ENCODE measurements around the gene KRT26.
"Not testable (repeated sequence)": the region's sequence is repeated elsewhere in the genome, so short reads cannot be mapped to it uniquely, and the experiment has no call there.

KRT26 gene

DNA sequence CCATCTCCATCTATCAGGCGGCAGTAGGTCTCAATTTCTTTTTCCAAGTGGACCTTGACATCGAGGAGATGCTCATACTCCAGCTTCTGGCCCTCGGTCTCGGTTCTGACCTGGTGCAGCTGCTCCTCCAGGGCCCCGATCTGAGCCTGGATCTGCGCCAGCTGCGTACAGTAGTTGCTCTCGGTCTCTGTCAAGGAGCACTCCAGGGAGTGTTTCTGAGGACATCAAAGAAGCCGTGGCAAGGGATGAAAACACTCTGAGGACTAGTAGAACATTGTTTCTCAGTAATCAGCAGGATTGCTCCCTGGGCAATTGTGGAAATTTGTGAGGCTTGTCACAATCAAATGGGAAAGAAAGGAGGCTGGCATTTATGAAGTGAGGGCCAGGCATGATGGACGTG is 21.8 kb upstream of the KRT26 start:
- no peak for DNase-seq

DNA sequence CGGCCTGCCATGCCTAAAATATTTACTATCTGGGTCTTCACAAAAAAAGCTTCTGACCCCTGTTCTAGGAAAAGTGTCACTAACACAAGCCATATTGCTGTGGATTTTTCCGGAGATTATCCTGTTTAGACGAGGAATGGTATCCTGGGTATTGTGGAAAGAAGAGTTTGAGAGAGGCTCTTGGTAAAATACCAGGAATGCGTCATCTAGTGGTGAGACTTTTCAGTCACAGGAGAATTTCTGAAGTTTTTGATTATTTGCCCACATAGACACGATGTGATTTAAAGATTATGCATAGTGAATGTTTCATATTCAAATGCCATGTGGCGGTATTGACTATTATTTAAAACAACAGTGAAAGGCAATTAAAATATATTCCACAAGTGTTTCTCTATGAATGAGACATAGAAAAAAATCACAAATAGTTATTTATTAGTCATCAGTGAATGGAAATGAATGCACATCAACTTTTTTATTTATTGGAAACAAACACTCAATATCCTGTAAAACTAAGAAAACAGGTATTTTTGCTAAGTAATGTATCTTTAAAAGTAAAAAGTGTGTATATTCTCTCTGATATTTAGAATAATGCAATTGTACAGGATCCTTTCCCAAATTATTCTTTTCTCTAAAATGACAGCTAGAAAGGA is 19.9 kb upstream of the KRT26 start:
- DNase-seq, result no peak

DNA sequence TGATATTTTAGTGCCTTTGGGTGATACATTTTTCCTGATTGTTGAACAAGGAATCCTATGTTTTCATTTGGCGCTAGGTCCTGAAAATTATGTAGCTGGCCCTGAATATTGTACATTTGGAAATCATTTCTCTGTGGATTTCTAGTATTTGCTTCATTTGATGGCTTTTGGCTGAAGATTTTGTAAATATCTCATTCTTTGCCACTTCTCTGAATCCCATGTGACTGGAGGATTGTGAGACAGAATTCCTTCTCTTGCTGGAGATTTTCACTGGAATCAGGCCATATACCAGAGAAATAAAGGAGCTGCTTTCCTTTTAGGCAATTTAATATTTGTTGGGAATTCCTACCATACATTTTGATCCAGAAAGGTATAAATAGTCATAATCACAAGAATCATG is 19.1 kb upstream of the KRT26 start:
- no peak for DNase-seq

DNA sequence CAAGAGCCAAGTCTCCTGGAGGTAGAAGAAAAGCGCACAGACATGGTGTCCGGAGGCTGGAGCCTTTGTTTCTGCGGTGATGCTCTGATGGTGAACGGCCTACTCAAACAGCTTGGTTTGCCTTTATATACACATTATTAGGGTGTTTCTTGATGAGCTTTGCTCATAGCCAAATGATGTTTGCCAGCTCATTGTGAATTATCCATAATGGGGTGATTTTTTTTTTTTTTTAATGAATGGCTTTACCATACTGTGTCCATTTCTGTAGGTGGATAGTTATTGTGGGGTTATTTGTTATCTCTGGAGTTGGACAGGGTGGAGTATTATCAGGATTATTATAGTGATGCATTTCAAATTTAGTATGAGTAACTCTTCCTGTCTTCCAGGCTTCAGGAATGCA is 10.4 kb upstream of the KRT26 start, which contains the start of gene KRT27:
Gene KRT27, minus strand, starts transcription at position 101 of the 400 bp plus-strand sequence. Its CDS starts 57 bp downstream, at position 44.
- no peak for DNase-seq

DNA sequence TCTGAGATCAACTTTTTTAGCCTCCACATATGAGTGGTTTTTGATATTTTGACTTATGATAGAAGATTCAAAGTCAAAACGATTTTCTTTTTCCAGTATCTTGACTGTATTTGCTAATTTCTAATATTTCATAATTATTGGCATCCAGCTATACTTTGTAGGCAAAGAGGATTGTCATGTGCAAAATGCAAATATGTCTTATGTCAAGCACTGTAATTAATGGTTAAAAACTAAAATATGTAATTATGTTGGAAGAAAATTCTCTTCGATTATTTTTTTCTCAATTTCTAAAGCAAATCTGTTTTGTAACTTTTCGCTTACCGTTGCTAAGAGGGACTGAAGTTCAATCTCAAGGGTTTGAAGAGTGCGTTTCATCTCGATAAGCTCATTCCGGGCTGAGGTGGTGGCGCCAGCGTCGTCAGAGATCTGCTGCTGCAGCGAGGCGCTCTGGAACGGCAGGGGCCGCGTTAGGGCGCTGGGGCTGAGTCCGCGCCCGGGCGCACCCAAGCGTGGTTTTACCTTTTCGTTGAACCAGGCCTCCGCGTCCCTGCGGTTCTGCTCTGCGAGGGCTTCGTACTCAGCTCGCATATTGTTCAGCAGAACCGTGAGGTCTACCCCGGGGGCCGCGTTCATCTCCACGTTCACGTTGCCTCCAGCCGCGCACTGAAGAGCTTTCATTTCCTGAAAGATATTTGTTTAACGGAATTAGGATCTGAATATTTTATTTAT is 7.3 kb upstream of the KRT26 start:
- peak in 3 of 6 experiments; percentile 5 to 21 (median 14) for DNase-seq

DNA sequence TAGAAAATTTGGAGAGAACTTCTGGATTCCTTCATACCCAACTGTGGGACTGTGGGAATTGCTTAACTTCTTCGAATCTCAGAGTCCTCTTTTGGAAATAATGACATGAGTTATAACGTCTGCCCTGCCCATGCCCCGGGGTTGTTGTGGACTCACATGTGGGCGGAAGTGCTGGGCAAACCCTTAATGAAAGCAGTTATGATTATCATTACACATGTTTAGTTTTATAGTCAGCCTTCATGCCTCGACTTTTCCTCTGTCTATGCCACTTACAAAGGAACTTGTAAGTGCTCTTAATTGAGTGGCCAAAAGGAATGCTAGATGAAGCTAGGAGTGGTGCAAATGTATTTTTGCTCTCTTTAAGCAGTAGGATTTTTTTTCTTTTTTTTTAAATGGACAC is 6.5 kb upstream of the KRT26 start:
- no peak for DNase-seq

DNA sequence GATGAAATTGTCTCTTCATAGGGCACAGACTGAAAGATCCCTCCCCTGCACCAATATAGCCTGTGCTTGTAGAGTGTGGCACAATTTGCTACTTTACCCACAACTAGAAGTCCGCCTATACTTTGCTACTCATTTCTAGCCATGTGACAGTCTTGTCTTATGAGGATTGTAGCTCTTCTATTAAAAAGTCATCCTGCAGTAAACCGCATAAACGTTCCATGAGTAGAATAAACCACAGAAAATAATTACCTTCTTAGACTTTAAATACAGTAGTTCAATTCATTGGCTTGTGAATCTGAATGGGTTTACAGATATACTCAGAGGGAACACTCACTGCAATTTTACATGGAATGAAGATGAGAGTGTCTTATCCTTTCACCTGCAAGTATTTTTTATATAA is 6.0 kb upstream of the KRT26 start:
- DNase-seq, result no peak

DNA sequence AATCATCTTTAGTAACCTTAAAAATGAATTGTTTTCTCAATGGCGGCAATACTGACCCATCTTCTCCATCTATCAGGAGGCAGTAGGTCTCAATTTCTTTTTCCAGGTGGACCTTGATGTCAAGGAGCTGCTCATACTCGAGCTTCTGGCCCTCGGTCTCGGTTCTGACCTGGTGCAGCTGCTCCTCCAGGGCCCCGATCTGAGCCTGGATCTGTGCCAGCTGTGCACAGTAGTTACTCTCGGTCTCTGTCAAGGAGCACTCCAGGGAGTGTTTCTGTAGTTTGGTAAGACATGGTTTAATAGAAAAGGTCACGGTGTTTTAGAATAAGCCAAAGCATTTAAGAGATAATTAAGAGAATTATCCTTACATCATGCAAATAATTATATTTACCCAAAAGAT is 5.5 kb upstream of the KRT26 start:
- DNase-seq, result no peak

DNA sequence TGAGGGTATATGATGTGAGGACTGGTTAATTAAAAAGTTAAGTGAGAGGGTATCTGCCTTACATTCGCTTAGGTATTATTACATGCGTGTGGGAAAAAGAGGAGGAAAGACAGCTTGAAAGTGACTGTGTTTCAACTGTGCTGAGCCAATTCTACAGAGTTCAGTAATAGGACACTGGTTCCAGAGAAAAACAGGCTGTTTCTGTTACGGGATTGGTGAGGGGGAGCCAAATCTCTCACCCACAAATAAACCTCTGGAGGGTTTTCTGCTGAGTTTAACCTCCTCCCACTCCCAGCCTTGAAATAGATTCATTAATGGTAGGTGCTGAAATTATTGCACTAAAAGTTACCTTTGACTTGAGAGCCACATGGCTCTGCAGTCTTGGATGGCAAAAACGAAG is 3.9 kb upstream of the KRT26 start:
- no peak for DNase-seq

DNA sequence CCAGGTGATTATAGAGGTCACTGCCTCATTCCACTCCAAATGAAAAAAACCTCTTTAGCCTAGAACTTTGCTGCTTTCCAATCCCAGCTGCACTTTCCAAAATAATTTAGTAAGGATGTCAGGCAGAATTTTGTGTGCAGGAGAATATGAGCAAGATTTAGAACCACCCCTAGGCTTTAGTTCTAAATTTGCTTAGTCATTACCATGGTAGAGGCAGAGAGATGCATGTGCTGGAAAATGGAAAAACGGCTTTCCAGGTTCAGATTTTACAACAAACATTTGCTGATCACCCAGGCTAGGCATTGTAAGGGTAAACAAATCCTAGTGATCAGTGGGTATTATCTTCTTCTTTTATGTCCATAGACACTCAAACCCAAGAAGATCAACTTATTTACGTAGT is 6.3 kb downstream of the KRT26 start:
- no peak for DNase-seq

DNA sequence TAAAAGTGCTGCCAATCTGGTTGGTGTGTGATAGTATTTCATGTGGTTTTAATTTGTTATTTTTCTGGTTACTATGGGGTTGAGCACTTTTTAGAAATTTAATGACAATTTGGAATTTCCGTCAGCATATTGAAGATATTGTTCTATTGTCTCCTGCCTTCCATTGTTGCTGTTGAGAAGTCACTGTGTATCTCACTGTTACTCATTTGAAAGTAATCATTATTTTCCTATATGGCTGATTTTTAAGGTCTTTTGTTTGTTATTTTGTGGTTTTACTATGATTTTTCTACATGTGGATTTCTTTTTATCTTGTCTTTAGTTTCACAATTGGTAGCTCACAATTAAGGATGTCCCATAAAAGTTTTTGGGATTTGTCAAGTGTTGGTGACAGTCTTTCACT is 8.2 kb downstream of the KRT26 start:
- DNase-seq, result no peak

DNA sequence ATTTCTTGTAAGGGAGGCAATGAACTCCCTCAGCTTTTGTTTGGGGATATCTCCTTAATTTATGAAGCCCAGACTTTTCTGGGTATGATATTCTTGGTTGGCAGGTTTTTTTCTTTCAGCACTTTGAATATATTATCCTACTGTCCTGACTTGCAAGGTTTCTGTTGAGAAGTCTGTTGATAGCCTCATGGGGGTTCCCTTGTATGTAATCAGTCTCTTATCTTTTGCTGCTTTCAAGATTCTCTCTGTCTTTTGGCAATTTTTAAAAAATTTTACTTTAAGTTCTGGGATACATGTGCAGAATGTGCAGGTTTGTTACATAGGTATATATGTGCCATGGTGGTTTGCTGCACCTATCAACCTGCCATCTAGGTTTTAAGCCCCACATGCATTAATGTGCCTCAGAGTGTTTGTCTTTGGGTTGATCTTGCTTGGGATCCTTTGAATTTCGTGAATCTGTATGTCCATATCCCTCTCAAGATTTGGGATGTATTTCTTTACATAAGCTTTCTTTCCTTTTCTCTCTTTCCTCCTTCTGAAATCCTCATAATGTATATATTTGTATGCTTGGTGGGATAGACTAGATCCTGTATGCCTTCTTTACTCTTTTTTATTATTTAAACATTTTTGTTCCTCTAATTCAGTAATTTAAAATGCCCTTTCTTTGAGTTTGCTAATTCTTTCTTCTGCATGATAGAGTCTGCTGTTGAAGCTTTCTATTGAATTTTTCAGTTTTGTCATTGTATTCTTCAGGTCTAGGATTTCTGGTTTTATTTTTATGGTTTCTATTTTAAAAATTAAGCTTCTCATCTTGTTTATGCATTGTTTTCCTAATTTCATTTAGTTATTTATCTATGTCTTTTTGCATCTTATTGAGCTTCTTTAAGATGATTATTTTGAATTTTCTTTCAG is 11.6 kb downstream of the KRT26 start:
- no peak for DNase-seq

DNA sequence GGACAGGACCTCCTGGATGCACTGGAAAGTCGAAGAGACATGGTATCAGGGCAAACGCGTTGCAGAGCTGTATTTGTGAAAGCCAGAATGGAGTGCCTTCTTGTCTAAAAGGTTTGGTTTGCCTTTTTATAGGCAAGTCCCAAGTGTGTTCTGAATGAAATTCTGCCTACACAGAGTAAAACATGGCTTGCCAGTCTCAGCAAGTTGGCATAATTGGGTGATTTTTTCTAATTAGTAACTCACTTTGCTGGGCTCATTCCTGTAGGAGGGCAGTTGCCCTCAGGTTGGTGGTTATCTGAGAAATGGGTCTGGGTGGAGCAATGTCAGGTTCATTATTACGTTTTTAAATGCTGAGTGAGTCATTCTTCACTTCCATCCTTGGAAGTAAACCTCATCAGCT is 16.8 kb downstream of the KRT26 start, which contains the start of gene KRT25:
Gene KRT25, minus strand, starts transcription at position 101 of the 400 bp plus-strand sequence. Its CDS starts 60 bp downstream, at position 41.
- DNase-seq, result no peak

DNA sequence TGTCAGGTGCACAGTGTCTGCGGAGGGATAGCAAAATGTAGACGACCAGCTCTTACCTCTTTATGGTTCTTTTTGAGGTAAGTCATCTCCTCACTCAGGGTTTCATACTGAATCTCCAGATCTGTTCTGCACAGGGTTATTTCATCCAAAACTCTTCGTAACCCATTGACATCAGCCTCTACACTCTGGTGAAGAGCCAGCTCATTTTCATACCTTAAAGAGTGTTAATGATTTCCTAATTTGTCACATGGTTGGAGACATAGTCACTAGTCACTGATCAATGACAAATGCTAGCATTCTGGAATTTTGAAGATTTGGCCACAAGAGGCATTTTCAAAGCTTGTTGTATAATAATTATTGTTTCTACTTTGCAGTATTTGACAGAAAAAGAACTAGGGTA is 18.2 kb downstream of the KRT26 start:
- DNase-seq, result no peak

DNA sequence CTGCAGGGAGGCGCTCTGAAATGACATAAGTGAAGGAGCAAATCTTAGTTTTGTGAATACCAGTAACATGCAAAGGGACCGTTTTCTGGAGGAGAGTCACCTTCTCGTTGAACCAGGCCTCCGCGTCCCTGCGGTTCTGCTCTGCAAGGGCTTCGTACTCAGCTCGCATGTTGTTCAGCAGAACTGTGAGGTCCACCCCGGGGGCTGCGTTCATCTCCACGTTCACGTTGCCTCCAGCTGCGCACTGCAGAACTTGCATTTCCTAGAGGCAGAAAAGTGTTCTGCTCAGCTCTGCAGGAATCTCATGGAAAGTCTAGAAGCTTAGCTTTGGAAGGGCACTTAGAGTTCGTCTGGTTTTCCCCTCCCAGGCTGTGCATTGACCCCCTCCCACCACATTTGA is 20.9 kb downstream of the KRT26 start:
- no peak for DNase-seq

DNA sequence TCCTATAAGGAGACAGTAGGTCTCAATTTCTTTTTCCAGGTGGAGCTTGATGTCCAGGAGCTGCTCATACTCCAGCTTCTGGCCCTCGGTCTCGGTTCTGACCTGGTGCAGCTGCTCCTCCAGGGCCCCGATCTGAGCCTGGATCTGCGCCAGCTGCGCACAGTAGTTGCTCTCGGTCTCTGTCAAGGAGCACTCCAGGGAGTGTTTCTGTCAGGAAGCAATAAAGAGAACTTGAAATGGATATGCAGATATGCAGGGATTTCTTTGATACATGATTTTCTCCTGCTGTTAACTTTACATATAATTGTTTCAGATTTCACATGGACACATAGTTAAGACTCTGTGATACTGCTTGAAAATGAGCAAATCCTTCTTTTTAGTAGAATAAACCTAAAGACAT is 21.6 kb downstream of the KRT26 start:
- DNase-seq, result no peak

DNA sequence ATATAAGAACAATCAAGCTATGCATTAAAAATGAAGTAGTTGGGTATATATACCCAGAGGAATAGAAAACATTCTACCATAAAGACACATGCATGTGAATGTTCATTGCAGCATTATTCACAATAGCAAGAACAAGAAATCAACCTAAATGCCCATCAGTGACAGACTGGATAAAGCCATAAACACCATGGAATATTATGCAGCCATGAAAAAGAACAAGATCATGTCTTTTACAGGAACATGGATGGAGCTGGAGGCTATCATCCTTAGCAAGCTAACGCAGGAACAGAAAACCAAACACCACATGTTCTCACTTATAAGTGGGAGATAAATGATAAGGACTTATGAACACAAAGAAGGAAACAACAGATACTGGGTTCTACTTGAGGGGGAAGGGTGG is 23.3 kb downstream of the KRT26 start:
- DNase-seq, result not testable (repeated sequence)

DNA sequence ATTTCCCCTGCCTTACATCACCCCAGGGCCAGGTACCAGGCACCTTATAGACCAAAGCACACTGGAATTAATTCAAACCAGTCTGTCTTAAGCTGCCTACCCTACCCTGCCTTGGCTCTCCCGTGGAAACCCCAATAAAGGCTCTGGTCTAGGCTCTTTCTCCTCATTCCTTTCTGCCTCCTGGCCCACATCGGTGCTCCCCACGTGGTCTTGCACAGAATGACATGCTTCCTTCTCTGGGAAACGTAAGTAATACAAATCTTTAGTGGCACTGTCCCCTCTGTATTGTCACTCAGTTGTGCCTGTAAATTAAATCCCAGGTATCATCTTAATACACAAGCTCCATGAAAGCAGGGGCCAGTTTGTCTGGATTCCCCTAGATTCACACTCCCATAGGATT is 33.4 kb downstream of the KRT26 start:
- no peak for DNase-seq

DNA sequence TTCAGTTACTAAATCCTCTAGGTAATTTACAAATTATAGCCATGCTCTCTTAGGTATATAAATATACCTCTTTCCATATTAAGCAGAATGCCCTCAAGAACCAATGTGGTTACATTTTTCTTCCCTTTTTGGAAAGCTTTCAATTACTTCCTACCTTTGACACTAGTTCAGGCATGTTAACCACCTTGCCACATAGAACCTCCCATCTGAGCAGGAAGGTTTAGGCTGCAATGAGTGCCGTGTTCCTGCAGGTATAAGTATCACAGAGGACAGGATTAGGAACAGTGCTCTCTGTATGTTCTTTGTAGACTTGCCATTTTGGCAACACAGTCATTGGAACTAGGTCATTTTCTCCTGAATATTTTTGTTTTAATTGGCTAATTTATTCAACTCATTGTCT is 37.0 kb downstream of the KRT26 start:
- DNase-seq, result no peak

DNA sequence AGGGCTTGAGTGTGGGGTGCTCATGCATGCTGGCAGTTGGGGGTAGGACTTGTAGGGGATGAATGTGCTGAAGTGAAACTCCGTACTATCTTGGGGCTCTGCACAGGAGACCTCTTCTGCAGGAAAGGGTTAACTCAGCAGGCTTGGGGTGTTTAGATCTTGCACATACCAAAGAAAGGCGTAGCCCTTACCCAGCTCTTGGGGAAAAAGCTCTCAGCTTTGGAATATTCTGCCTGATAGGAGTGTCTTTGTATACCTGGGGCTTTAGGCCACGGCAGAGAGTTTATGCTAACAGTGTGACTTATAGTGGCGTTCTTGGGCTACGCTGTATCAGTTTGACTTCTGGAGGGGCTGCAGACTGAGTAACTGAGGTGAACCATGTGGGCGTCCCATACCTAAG is 38.0 kb downstream of the KRT26 start:
- DNase-seq, result no peak

DNA sequence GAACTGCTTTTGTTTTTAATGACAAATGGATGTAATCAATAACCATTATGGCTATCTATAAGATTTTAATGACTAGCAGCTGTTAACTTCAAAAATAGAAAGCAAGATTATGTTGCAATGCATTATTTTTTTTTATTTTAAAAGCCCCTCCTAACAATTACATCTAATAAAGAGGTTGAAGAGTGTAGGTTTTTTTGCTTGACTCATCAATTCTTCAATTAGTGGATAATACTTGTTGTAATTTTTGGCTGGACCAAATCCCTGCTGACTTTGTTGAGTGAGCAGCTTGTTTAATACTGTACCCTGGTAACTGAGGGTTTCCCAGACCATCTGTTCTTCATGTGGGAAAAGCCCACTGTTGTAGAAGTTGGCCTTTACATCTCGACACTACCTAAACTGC is 41.0 kb downstream of the KRT26 start:
- DNase-seq, result no peak

DNA sequence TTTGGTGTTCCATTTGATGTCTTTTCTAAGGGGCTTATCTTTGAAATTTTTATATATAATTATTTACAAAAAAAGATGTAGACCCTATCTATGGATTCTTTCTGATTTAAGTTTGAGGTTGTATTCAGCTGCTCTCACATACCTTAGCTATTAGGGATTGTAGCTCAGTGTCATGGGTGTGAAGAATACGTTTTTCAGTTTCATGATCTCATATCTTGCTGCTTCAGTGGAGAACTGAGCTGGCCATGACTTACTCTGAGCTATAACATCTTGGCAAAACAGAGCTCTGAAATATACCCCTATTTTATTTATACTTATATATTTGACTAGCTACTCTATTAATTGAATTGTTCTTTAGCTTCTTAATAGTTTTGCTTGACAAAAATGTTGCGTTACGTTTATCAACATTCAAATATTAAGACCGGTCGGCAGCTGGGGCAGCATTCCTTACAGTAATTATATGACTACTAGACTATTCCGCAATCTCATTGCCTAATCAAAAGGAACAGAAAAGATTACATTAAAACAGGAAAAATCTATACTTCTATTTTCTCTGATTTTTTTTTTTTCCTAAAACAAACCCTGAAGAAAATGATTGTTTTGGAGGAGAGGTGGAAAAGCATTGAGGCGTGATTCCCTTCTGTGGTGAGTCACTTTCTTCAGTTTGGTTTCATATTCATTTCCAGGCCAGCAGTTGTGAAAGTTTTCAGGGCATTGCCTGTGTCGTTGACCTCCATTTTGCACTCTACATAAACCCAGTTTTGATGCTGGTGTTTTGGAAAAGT is 44.4 kb downstream of the KRT26 start:
- DNase-seq, result no peak

DNA sequence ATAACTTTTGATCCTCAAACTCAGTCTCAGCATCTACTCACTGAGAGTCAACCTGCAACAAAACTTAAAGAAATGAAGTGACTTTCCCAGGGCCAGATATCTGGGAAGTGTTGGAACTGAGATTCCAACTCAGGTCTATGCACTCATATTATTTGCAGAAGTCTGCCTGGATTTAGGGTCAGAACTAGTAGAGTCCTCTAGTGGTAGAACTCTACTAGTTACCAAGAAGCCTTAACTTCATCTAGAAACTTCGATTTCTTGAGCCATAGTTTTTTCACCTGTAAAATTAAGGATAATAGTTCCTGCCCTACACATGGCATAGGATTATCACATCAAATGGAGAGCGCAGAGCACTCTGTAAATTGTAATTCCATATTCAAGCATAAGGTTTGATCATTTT is 45.1 kb downstream of the KRT26 start:
- DNase-seq, result peak in 2 of 6 experiments; percentile 8 to 14
